ENCODE measurements around the gene TANGO2. TPM values are rescaled to one million over a fixed set of nuclear protein-coding genes. Genes with fewer than 3 reads are reported as not detected.

Gene TANGO2
- total RNA-seq, 1 experiment from 2014 or later: 13.9 TPM

DNA sequence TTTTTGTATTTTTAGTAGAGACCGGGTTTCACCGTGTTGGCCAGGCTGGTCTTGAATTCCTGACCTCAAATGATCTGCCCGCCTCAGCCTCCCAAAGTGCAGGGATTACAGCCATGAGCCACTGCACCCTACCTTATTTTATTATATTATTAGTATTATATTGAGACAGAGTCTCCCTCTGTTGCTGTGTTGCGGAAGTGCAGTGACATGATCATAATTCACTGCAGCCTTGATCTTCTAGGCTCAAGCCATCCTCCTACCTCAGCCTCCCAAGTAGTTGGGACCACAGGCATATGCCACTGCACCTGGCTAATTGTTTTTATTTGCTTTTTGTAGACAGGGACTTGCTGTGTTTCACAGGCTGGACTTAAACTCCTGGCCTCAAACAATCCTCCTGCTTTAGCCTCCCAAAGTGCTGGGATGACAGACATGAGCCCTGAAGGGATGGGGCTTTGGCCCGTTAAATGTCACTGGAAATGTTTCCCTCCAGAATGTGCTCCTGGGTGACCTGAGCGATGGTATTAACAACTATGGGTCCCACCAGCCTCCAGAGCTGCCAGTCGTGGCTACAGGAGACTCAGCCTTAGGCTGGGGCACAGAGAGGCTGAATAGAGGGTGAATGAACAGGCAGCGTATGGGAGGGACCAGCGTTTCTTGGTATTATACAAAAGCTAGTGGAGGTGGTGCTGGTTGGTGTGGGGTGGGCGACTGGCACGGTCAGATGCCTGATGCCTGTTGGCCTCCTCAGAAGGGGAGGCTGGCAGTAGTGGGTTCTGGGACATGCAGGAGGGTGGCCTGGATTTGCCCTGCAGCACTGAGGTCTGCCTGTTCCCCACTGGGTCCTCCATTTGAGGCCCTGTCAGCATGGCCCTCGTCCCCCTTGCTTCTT, 7.3 kb downstream of the TANGO2 start:
- H3K27ac Mint-ChIP-seq (ENCODE audit: low read depth, unreplicated experiment): no peak overlapping the region
- no peaks in the 10 kb centered on the region for H3K4me1 Mint-ChIP-seq (ENCODE audit: insufficient read depth, unreplicated experiment)
- H3K27me3 Mint-ChIP-seq (ENCODE audit: insufficient read depth, unreplicated experiment): no peaks in the 10 kb centered on the region
- H3K4me3 Mint-ChIP-seq (ENCODE audit: unreplicated experiment): no peak overlapping the region
- intact Hi-C loops (cut with micrococcal nuclease): loop anchor here (1.0 to 2.0 kb wide), 2 partner anchors 58 to 65 kb away; no protein-coding TSS in a partner anchor
- peaks cover 9% of the 10 kb centered on the region for H3K36me3 Mint-ChIP-seq (ENCODE audit: insufficient read depth, unreplicated experiment)
- POLR2A ChIA-PET: interaction anchor here (0.6 kb wide), 1 partner anchor 87 kb away, joined by 3 read pairs; no protein-coding TSS in a partner anchor
- TF ChIP-seq, protein P1, sequence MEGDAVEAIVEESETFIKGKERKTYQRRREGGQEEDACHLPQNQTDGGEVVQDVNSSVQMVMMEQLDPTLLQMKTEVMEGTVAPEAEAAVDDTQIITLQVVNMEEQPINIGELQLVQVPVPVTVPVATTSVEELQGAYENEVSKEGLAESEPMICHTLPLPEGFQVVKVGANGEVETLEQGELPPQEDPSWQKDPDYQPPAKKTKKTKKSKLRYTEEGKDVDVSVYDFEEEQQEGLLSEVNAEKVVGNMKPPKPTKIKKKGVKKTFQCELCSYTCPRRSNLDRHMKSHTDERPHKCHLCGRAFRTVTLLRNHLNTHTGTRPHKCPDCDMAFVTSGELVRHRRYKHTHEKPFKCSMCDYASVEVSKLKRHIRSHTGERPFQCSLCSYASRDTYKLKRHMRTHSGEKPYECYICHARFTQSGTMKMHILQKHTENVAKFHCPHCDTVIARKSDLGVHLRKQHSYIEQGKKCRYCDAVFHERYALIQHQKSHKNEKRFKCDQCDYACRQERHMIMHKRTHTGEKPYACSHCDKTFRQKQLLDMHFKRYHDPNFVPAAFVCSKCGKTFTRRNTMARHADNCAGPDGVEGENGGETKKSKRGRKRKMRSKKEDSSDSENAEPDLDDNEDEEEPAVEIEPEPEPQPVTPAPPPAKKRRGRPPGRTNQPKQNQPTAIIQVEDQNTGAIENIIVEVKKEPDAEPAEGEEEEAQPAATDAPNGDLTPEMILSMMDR (IDR thresholded peaks at IDR 0.05; ENCODE audit: unreplicated experiment): peak; percentile 35
- peak; percentile 44 for DNase-seq (ENCODE audit: unreplicated experiment)
- no TSS peak for BruUV-seq (replicated peaks)
- H3K9me3 Mint-ChIP-seq (ENCODE audit: unreplicated experiment): no peaks in the 10 kb centered on the region
- CTCF ChIA-PET: interaction anchor here (0.6 to 1.0 kb wide), 4 partner anchors 12 to 57 kb away, joined by 3 to 4 read pairs (median 3); no protein-coding TSS in a partner anchor

DNA sequence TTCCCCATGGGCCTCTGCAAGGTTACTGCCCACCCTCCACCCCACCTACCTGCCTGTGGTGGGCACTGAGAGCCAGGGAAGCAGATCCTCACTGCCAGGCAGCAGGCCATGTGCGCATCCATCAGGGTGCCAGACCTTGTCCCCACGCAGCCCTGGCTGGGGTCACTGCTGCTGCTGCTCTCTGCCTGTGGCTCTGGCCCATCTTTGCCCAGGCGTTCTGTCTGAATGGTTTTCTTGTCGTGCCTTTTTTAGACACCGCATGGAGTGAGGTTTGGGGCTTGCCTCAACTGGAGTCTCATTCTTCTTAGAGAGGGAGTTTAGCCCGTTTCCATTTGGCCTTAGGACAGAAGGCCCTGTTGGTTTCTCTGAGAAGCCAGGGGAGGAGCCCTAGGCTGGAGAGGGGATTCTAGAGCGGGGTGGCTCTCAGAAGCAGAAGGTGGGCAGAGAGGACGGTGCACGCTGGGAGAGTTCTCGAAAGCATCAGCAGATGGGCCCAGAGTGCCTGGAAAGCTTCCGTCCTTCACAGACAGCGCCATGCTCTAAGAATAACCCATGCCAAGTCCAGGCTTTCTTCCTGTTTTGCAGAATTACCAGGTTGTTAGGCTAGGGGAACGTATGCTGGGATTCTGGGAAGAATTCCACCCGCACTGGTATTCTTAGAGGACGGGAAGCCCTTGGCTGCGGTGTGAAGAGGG, 8.1 kb downstream of the TANGO2 start:
- CTCF ChIA-PET: interaction anchor here (0.7 to 1.0 kb wide), 4 partner anchors 11 to 65 kb away, joined by 3 to 4 read pairs (median 4); no protein-coding TSS in a partner anchor
- TF ChIP-seq, protein P1 (IDR thresholded peaks at IDR 0.05; ENCODE audit: unreplicated experiment): no peak

DNA sequence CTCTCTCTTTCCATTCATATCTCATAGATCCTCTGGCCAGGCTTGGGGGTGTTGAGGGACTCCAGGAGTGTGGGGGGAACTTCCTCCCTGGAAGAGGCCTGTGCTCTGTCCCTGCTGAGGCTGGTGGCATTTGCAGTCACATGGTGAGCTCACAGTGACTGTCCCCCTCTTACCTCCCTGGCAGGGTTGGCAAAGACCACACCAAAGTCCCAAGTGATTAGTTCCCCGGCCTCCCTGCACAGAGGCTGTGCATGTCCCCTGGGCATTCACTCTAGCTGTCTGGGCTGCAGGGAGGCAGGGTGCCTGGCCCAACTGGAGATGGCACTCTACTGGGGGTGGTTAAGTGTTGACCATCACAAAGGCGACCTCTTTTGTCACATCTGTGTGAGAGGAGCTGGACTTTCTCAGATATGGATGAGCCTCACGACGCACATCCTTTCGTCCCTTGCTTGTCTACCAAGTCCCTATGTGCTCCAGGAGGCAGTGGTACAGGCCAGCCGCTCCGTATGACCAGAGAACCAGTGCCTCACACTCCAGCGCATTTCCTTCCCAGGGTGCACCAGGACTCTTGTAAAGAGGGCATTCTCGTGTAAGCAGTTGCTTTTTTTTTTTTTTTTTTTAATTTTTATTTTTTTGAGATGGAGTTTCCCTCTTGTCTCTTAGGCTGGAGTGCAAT, 8.8 kb downstream of the TANGO2 start:
- ChIA-PET CTCF (interaction anchor here (0.6 to 0.9 kb wide), 4 partner anchors 23 to 65 kb away, joined by 3 to 4 read pairs (median 4); no protein-coding TSS in a partner anchor), POLR2A (interaction anchor here (0.8 kb wide), 1 partner anchor 14 kb away, joined by 5 read pairs; no protein-coding TSS in a partner anchor)
- no TSS peak for BruUV-seq (replicated peaks)
- H3K27ac Mint-ChIP-seq (ENCODE audit: low read depth, unreplicated experiment): no peak overlapping the region
- peaks cover 7% of the 10 kb centered on the region for H3K36me3 Mint-ChIP-seq (ENCODE audit: insufficient read depth, unreplicated experiment)
- no peak for DNase-seq (ENCODE audit: unreplicated experiment)
- no peak overlapping the region for H3K4me3 Mint-ChIP-seq (ENCODE audit: unreplicated experiment)
- intact Hi-C loops (cut with micrococcal nuclease): loop anchor here (2.0 kb wide), 1 partner anchor 67 kb away; no protein-coding TSS in a partner anchor
- H3K4me1 Mint-ChIP-seq (ENCODE audit: insufficient read depth, unreplicated experiment): no peaks in the 10 kb centered on the region
- TF ChIP-seq, protein P1 (IDR thresholded peaks at IDR 0.05; ENCODE audit: unreplicated experiment): no peak
- H3K27me3 Mint-ChIP-seq (ENCODE audit: insufficient read depth, unreplicated experiment): no peaks in the 10 kb centered on the region
- no peaks in the 10 kb centered on the region for H3K9me3 Mint-ChIP-seq (ENCODE audit: unreplicated experiment)

More for the DNA sequence above, 8.1 kb downstream of the TANGO2 start:
- POLR2A ChIA-PET: no interaction called here
- H3K27ac Mint-ChIP-seq (ENCODE audit: low read depth, unreplicated experiment): no peak overlapping the region
- H3K36me3 Mint-ChIP-seq (ENCODE audit: insufficient read depth, unreplicated experiment): peaks cover 9% of the 10 kb centered on the region
- no peaks in the 10 kb centered on the region for H3K9me3 Mint-ChIP-seq (ENCODE audit: unreplicated experiment)
- DNase-seq (ENCODE audit: unreplicated experiment): no peak
- no peaks in the 10 kb centered on the region for H3K4me1 Mint-ChIP-seq (ENCODE audit: insufficient read depth, unreplicated experiment)
- no peak overlapping the region for H3K4me3 Mint-ChIP-seq (ENCODE audit: unreplicated experiment)
- BruUV-seq (replicated peaks): no TSS peak
- no peaks in the 10 kb centered on the region for H3K27me3 Mint-ChIP-seq (ENCODE audit: insufficient read depth, unreplicated experiment)
- intact Hi-C loops (cut with micrococcal nuclease): loop anchor here (1.0 to 2.0 kb wide), 2 partner anchors 59 to 66 kb away; no protein-coding TSS in a partner anchor
